H9 (cell line): ENCODE data around the gene MED13L. TPM values are rescaled to one million over a fixed set of nuclear protein-coding genes. Genes with fewer than 3 reads are reported as not detected.

Experiments
- DNase-seq: peaks from one replicate; pipeline ENCODE4 v3.0.0-alpha.2; 2017
- H2AFZ ChIP-seq: one replicate; pipeline ENCODE4 v1.6.1; 2013; ENCODE audit warnings: mild to moderate bottlenecking, low read length, control low read depth, moderate library complexity
- H2AK5ac ChIP-seq: 2 replicates; pipeline ENCODE4 v1.6.1; 2013; ENCODE audit warnings: low read length, control low read depth, mixed read lengths; ENCODE audit not compliant: insufficient read length
- H2BK120ac ChIP-seq: one replicate; pipeline ENCODE4 v1.6.1; 2013; ENCODE audit warnings: low read depth, mild to moderate bottlenecking, low read length, control low read depth, inconsistent platforms; ENCODE audit not compliant: poor library complexity, severe bottlenecking
- H2BK12ac ChIP-seq: 2 replicates; pipeline ENCODE4 v1.6.1; 2013; ENCODE audit warnings: low read length, control low read depth, mixed read lengths, low read depth; ENCODE audit not compliant: insufficient read length
- H2BK15ac ChIP-seq: 2 replicates; pipeline ENCODE4 v1.6.1; 2013; ENCODE audit warnings: low read depth, low read length, control low read depth
- H2BK20ac ChIP-seq: one replicate; pipeline ENCODE4 v1.6.1; 2013; ENCODE audit warnings: low read depth, mild to moderate bottlenecking, low read length, control low read depth, inconsistent platforms; ENCODE audit not compliant: poor library complexity, severe bottlenecking
- H2BK5ac ChIP-seq: 2 replicates; pipeline ENCODE4 v1.6.1; 2013; ENCODE audit warnings: low read length, control low read depth, mixed read lengths; ENCODE audit not compliant: insufficient read length
- H3K14ac ChIP-seq: 2 replicates; pipeline ENCODE4 v1.6.1; 2013; ENCODE audit warnings: low read length, control low read depth; ENCODE audit not compliant: insufficient read depth
- H3K18ac ChIP-seq: 2 replicates; pipeline ENCODE4 v1.6.1; 2013; ENCODE audit warnings: low read depth, mild to moderate bottlenecking, mixed read lengths, low read length, control low read depth; ENCODE audit not compliant: insufficient read length
- H3K23ac ChIP-seq: 2 replicates; pipeline ENCODE4 v1.6.1; 2013; ENCODE audit warnings: low read length, control low read depth, mixed read lengths, low read depth; ENCODE audit not compliant: insufficient read length
- H3K23me2 ChIP-seq: 2 replicates; pipeline ENCODE4 v1.6.1; 2013; ENCODE audit warnings: low read depth, mild to moderate bottlenecking, mixed read lengths, low read length, control low read depth; ENCODE audit not compliant: insufficient read length, poor library complexity, severe bottlenecking
- H3K27ac ChIP-seq: 2 replicates; pipeline ENCODE4 v1.5.1; 2013; ENCODE audit warnings: low read length, control low read depth, mixed read lengths, low read depth; ENCODE audit not compliant: insufficient read length
- H3K27me3 ChIP-seq: 2 replicates; pipeline ENCODE4 v1.6.1; 2013; ENCODE audit warnings: low read length, control low read depth, inconsistent platforms; ENCODE audit not compliant: insufficient read depth
- H3K4ac ChIP-seq: 2 replicates; pipeline ENCODE4 v1.6.1; 2013; ENCODE audit warnings: low read depth, mild to moderate bottlenecking, control low read depth, inconsistent platforms, low read length, moderate library complexity
- H3K4me1 ChIP-seq: 2 replicates; pipeline ENCODE4 v1.6.1; 2013; ENCODE audit warnings: low read length, control low read depth, inconsistent platforms; ENCODE audit not compliant: insufficient read depth
- H3K4me2 ChIP-seq: 2 replicates; pipeline ENCODE4 v1.6.1; 2013; ENCODE audit warnings: low read length, control low read depth, mixed read lengths; ENCODE audit not compliant: insufficient read length, insufficient read depth
- H3K56ac ChIP-seq: 2 replicates; pipeline ENCODE4 v1.6.1; 2013; ENCODE audit warnings: low read depth, mild to moderate bottlenecking, mixed read lengths, low read length, control low read depth; ENCODE audit not compliant: insufficient read length
- H3K79me1 ChIP-seq: 2 replicates; pipeline ENCODE4 v1.6.1; 2013; ENCODE audit warnings: low read depth, mild to moderate bottlenecking, moderate library complexity, low read length, control low read depth, inconsistent platforms; ENCODE audit not compliant: insufficient read depth, poor library complexity, severe bottlenecking
- H3K79me2 ChIP-seq: 2 replicates; pipeline ENCODE4 v1.6.1; 2013; ENCODE audit warnings: low read length, control low read depth, inconsistent platforms; ENCODE audit not compliant: insufficient read depth
- H3K9ac ChIP-seq: 2 replicates; pipeline ENCODE4 v1.6.1; 2013; ENCODE audit warnings: low read length, control low read depth, mixed read lengths; ENCODE audit not compliant: insufficient read length; ENCODE audit errors: extremely low read depth
- H3K9me3 ChIP-seq: one replicate; pipeline ENCODE4 v1.6.1; 2013; ENCODE audit warnings: low read depth, low read length, inconsistent platforms; ENCODE audit not compliant: control insufficient read depth
- H3T11ph ChIP-seq: one replicate; pipeline ENCODE4 v1.6.1; 2013; ENCODE audit warnings: mild to moderate bottlenecking, low read length, control low read depth, inconsistent platforms
- H4K20me1 ChIP-seq: one replicate; pipeline ENCODE4 v1.6.1; 2013; ENCODE audit not compliant: control insufficient read depth, insufficient read length, insufficient read depth
- H4K5ac ChIP-seq: 2 replicates; pipeline ENCODE4 v1.6.1; 2013; ENCODE audit warnings: low read depth, mild to moderate bottlenecking, mixed read lengths, low read length, control low read depth; ENCODE audit not compliant: insufficient read length
- H4K8ac ChIP-seq: replicated peaks from 2 replicates; pipeline ENCODE4 v1.6.1; 2013; ENCODE audit warnings: low read length, control low read depth, mixed read lengths, low read depth; ENCODE audit not compliant: insufficient read length
- H4K91ac ChIP-seq: 2 replicates; pipeline ENCODE4 v1.6.1; 2013; ENCODE audit warnings: low read depth, mild to moderate bottlenecking, moderate library complexity, mixed read lengths, low read length, control low read depth; ENCODE audit not compliant: insufficient read length
- H3K27ac Mint-ChIP-seq, 3 experiments: 2 replicates in 2 of 3; 3 replicates in 1 of 3; pipeline ENCODE4 v1.8.0; 2020 to 2021; ENCODE audit warnings: mixed read lengths in 3 of 3, mild to moderate bottlenecking in 1 of 3, moderate library complexity in 1 of 3
- H3K27me3 Mint-ChIP-seq: 2 replicates; pipeline ENCODE4 v1.8.0; 2021; ENCODE audit warnings: low read depth, mild to moderate bottlenecking, moderate library complexity, mixed read lengths
- H3K36me3 Mint-ChIP-seq, 3 experiments: 2 replicates in 2 of 3; 3 replicates in 1 of 3; pipeline ENCODE4 v1.8.0; 2020 to 2021; ENCODE audit warnings: low read depth in 3 of 3, mixed read lengths in 3 of 3; ENCODE audit not compliant: insufficient read depth in 1 of 3
- H3K4me1 Mint-ChIP-seq, 2 experiments: 2 replicates each; pipeline ENCODE4 v1.8.0; 2020; ENCODE audit warnings: mixed read lengths in 2 of 2
- H3K4me3 Mint-ChIP-seq, 2 experiments: 2 replicates in 1 of 2; 3 replicates in 1 of 2; pipeline ENCODE4 v1.8.0; 2020 to 2021; ENCODE audit warnings: mild to moderate bottlenecking in 2 of 2, mixed read lengths in 2 of 2, moderate library complexity in 1 of 2
- H3K9me3 Mint-ChIP-seq, 2 experiments: 2 replicates in 1 of 2; 3 replicates in 1 of 2; pipeline ENCODE4 v1.8.0; 2020; ENCODE audit warnings: mild to moderate bottlenecking in 2 of 2, mixed read lengths in 2 of 2, moderate library complexity in 1 of 2
- WGBS: extraction: QIAGEN DNeasy Blood & Tissue Kit; methylation state at CpG from one replicate; pipeline ENCODE4 v1.1.7; 2013; ENCODE audit warnings: missing lambda C conversion rate, low lambda C conversion rate, mixed read lengths; ENCODE audit not compliant: insufficient read length; ENCODE audit errors: extremely low coverage; 5-methylcytosine and 5-hydroxymethylcytosine counted together
- total RNA-seq: library from RNA; stranded (reverse); gene quantifications from 2 replicates; pipeline ENCODE4 v1.2.1, GENCODE V29; 2021
- TF ChIP-seq, protein P1 (sequence below): fragments of 200-600 bp; sonication (generic); conservative IDR thresholded peaks from 3 replicates; pipeline ENCODE4 v1.8.0; 2021; ENCODE audit warnings: antibody characterized with exemption, mild to moderate bottlenecking

Gene MED13L
- total RNA-seq, 1 experiment from 2014 or later, result 52.4 TPM

DNA sequence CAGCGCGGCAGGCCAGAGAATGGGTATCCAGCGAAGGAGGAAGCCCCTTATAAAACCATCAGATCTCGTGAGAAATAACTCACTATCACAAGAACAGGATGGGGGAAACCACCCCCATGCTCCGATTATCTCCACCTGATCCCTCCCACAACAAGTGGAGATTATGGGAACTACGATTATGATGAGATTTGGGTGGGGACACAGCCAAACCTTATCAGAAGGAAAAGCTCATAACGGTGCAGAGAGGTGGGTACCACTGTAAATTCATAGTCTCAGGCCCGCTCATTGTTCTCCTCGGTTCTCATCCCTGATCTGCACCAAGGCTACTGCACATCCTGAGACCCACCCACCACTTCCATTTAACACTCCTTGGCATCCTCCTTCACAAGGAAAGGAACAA, 326.5 kb downstream of the MED13L start:
- H3K23me2 ChIP-seq, result no peaks in the 10 kb centered on the region
- H3K27me3 Mint-ChIP-seq, result no peaks in the 10 kb centered on the region; the same call in none of the 2 replicates
- H4K5ac ChIP-seq, result no peak overlapping the region
- peaks cover 26 to 27% of the 10 kb centered on the region in 2 experiments for H3K4me1 Mint-ChIP-seq
- H2BK5ac ChIP-seq, result no peak overlapping the region
- H3K27ac Mint-ChIP-seq, result no peak overlapping the region
- H3K4me1 ChIP-seq, result peaks cover 6% of the 10 kb centered on the region; the same call in 1 of the 2 replicates
- H4K91ac ChIP-seq, result no peak overlapping the region
- no peak overlapping the region for H3T11ph ChIP-seq
- no peak overlapping the region for H3K23ac ChIP-seq
- no CpG with 5 or more reads among the region's 9 CpGs for WGBS
- no peak overlapping the region for H3K56ac ChIP-seq
- no peak overlapping the region for H2AK5ac ChIP-seq
- no peak overlapping the region; the same call in 1 of the 2 replicates for H2BK15ac ChIP-seq
- H3K4me2 ChIP-seq, result no peak overlapping the region
- DNase-seq, result no peak
- no peaks in the 10 kb centered on the region for H3K9me3 Mint-ChIP-seq
- H2BK20ac ChIP-seq, result no peak overlapping the region
- no peaks in the 10 kb centered on the region for H3K9me3 ChIP-seq
- no peaks in the 10 kb centered on the region for H3K79me2 ChIP-seq
- H3K27me3 ChIP-seq, result no peaks in the 10 kb centered on the region
- no peak overlapping the region for H3K9ac ChIP-seq
- no peaks in the 10 kb centered on the region for H4K20me1 ChIP-seq
- peaks cover 0 to 10% (median 0%) of the 10 kb centered on the region in 3 experiments; a peak in 1 of 7 replicates for H3K36me3 Mint-ChIP-seq
- H2AFZ ChIP-seq, result no peak overlapping the region
- H3K27ac ChIP-seq, result no peak overlapping the region
- H3K4me3 Mint-ChIP-seq, result no peak overlapping the region
- H3K14ac ChIP-seq, result no peak overlapping the region
- H2BK12ac ChIP-seq, result no peak overlapping the region
- no peak overlapping the region for H4K8ac ChIP-seq
- no peak overlapping the region for H2BK120ac ChIP-seq
- H3K18ac ChIP-seq, result no peak overlapping the region
- TF ChIP-seq, protein P1, sequence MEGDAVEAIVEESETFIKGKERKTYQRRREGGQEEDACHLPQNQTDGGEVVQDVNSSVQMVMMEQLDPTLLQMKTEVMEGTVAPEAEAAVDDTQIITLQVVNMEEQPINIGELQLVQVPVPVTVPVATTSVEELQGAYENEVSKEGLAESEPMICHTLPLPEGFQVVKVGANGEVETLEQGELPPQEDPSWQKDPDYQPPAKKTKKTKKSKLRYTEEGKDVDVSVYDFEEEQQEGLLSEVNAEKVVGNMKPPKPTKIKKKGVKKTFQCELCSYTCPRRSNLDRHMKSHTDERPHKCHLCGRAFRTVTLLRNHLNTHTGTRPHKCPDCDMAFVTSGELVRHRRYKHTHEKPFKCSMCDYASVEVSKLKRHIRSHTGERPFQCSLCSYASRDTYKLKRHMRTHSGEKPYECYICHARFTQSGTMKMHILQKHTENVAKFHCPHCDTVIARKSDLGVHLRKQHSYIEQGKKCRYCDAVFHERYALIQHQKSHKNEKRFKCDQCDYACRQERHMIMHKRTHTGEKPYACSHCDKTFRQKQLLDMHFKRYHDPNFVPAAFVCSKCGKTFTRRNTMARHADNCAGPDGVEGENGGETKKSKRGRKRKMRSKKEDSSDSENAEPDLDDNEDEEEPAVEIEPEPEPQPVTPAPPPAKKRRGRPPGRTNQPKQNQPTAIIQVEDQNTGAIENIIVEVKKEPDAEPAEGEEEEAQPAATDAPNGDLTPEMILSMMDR, result no peak
- no peaks in the 10 kb centered on the region for H3K79me1 ChIP-seq
- no peak overlapping the region for H3K4ac ChIP-seq
